Fibroblast of peridontal ligament (primary cell): ENCODE measurements around the gene GANC.
"Not testable (repeated sequence)": the region's sequence is repeated elsewhere in the genome, so short reads cannot be mapped to it uniquely, and the experiment has no call there.

Experiments used
- DNase-seq: peaks from one replicate; pipeline ENCODE4 v3.0.0-alpha.2; 2010; ENCODE audit errors: extremely low read depth

Gene GANC

DNA sequence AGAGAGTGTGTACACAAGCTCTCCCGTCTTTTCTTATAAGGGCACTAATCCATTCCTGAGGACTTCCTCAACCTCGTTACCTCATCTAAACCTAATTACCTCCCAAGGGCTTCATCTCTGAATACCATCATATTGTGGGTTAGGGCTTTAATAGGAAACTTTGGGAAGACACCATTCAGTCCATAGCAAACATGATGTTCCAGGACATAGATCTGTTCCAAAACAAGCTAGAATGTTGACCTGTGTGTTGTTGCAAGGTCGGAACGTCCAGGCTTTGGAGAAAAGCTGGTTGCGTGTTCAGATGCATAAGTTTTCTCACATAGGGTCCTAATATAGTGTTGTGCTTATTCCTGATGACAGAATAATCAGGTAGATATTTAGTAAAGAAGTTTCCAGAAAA is 9.9 kb downstream of the GANC start:
- DNase-seq: no peak

- DNase-seq: no peak
These were observed 10.7 kb downstream of the GANC start for GRCh38 chr15:42283671-42284070.

DNA sequence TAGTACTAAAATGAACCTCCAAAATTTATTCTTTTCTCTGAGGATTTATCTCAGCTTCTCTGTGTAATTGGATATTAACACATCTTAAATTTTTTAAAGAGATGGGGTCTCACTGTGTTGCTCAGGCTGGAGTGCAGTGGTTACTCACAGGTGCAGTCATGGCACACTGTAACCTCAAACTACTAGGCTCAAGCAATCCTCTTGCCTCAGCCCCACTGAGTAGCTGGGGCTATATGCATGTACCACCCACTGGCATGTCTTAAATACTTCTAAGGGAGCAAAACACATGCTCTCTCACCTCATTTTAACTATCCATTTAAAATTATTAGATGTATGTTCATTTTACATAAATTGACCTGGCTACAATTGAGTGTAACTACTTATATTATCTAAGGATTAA is 11.6 kb downstream of the GANC start:
- no peak for DNase-seq

GRCh38 chr15:42285034-42285433 is 12.0 kb downstream of the GANC start:
- peak; percentile 11 for DNase-seq

DNA sequence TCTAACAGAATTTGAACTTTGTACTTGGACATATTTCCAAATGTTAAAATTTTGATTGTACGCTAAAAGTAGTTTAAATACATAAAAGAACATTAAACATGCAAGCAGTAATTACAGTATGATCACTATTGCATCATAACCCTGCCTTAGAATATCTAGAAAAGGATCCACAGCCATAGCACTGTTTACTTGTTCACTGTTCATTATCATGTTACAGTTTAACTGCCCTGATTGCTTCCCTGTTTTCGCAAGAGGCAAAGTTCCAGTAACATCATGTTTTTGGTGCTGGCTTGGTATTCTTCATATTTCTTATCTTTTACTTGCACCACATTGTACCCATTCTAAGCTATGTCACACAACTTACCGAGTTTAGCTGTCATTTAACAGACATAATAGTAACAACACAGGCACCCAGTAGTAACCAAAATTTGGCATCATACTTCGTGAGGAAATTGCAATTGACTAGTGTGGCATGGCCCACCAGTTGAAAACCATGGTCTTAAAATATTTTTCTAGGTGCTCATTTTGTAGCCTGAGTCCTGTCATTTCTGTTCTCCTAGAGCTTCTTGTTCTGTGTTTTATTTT is 13.5 kb downstream of the GANC start:
- peak; percentile 83 for DNase-seq

DNA sequence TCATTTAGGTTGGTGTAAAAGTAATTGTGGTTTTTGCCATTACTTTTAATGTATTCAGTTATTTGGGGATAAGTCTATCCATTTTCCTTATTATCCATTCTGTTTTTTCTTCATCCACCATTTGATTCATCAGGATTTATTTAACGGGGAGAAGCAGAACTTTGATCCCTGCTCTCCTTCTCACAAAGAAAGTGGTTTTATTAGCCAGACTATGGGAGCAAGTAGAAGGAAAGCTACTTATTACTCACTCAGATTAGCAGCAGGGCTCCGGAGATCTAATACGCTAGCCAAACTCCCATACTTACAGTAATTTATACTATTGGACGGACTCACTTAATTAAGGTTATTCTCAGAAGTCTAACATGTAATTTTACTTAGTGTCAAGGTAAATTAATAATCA is 14.9 kb downstream of the GANC start:
- DNase-seq: no peak

DNA sequence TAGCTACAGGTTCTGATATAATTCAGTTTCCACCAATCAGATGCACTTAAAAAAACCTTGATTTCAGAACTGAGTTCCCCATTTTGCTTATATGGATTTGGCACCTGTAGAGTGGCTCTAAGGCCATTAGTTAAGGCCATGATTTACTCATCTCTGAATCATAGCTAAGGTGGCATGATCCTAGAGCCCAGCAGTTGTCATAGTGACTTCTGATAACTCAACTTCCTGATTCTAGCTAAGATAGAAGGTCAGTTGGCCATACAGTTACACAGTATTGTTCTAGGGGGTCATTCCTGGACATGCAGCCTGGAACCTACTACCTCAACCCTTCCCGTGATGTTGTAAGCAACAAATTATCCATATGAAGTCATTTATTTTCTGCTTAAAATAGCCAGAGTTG is 16.2 kb downstream of the GANC start:
- DNase-seq: no peak

DNA sequence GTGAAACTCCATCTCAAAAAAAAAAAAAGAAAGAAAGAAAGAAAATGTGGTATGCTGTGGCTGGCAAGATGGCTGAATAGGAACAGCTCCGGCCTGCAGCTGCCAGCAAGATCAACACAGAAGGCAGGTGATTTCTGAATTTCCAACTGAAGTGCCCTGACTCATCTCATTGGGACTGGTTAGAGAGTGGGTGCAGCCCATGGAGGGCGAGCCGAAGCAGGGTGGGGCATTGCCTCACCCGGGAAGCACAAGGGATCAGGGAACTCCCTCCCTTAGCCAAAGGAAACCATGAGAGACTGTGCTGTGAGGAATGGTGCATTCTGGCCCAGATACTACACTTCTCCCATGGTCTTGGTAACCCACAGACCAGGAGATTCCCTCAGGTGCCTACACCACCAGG is 28.0 kb downstream of the GANC start:
- DNase-seq: not testable (repeated sequence)

DNA sequence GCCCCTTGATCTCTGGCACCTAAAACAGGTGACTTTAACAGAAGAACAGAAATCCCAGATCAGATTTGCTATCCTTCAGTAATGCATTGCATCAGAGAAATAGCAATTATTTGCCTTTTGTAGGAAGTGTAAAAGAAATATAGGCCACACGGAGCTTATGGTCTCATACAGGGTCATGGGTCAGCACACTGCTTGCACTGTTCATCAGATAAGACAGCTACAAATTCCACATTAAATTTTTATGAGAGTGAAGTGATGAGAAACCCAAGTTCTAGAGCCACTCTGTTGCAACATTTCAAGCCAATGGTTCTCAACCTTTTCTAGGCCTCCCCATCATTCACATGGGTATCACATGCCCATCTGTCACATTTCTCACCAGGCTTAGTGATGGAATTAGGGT is 33.7 kb downstream of the GANC start:
- DNase-seq: no peak

GRCh38 chr15:42313463-42313862 is 40.5 kb downstream of the GANC start:
- no peak for DNase-seq

DNA sequence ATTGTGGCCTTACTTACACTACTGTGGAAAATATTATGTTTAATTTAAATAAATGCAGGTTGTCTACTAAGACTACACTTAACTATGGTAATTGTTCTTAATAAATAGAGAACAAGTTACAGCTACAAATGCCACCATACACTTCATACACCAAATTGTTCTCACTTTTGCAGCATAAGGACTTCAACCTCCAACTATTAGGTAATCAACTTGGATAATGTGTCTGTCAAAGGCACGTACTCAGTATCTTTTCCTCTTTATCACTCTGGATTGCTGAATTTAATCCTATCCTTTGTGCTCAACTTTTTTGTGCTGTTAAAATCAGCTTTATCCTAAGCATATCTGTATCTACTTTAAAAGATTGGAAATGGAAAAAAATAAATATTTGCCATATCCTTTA is 41.8 kb downstream of the GANC start:
- no peak for DNase-seq

GRCh38 chr15:42315521-42315920 is 42.5 kb downstream of the GANC start:
- DNase-seq: peak; percentile 20

DNA sequence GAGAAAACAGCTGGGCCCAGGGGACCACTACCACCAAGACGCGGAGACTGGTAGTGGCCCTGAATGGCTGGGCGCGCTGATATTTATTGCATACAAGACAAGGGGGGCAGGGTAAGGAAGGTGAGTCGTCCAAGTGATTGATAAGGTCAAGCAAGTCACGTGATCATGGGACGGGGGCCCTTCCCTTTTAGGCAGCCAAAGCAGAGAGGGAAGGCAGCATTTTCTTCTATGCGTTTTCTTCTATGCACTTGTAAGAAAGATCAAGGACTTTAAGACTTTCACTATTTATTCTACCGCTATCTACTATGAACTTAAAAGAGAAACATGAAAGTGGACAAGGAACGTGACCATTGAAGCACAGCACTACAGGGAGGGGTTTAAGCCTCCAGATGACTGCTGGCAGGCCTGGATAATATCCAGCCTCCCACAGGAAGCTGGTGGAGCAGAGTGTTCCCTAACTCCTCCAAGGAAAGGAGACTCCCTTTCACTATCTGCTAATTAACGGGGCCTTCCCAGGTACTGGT is 43.3 kb downstream of the GANC start:
- not testable (repeated sequence) for DNase-seq

- DNase-seq: no peak
These were observed 46.2 kb downstream of the GANC start for GRCh38 chr15:42319206-42319605.

DNA sequence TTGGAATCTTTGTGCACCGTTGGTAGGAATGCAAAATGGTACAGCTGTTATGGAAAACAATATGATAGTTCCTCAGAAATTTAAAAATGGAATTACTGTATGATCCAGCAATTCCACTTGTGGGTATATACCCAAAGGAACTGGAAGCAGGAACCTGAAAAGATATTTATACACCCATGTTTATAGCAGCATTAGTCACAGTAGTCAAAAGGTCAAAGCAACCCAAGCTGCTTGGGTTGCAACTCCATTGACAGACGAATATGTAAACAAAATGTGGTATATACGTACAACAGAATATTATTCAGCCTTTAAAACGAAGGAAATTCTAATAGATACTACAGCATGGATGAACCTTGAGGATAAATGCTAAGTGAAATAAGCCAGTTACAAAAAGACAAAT is 51.3 kb downstream of the GANC start:
- peak; percentile 47 for DNase-seq

DNA sequence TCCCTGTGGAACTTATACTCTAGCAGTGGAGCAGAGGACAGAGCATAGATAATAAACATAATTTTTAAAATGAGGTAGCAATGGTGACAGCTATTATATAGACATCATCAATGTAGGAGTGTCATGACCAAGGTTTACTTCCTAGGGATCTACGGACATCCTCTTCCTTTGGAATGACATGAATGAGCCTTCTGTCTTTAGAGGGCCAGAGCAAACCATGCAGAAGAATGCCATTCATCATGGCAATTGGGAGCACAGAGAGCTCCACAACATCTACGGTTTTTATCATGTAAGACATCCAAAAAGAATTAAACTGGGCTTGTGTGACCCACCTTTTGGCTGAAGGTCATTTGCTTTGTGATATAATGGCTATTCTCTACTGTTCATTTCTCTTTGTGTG is 56.2 kb downstream of the GANC start:
- no peak for DNase-seq

DNA sequence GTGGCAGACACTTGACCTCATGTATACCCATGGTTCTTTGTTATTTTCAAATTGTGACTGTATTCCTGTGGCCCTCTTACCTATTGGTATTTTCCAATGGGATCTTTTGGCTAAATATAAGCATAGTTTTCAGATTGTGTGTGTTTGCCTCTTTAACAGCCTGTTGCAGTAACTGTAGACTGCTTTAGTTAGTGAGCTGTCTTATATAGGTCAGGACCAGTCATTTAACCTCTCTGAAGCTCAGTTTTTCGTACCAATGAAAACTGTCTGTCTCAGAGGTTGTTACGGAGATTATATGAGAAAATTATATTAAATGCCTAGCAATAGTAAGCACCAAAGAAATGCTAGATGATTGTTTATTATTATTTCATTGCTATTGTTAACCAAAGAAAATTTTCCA is 57.0 kb downstream of the GANC start:
- DNase-seq: no peak

- no peak for DNase-seq
These were observed 58.2 kb downstream of the GANC start for GRCh38 chr15:42331235-42331634.

DNA sequence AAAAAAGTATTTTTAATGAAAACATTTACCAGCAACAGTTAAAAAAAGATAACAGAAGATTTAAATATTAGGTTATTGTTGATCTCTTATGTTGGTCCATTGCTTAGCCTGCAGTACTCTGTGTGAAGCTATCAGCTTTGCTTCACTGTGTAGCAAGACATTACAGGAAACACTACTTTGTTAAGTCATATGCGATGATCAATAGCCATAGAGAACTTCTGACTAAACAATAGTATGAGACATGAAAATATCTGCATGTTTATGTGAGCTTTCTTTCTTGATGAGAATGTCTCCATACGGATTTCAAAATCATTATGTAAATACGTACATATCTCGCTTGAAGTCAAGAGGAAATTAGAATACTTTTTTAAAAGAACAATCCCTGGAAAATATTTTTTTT is 59.3 kb downstream of the GANC start:
- peak; percentile 55 for DNase-seq

- DNase-seq: no peak
These were observed 62.1 kb downstream of the GANC start for GRCh38 chr15:42335074-42335473.

DNA sequence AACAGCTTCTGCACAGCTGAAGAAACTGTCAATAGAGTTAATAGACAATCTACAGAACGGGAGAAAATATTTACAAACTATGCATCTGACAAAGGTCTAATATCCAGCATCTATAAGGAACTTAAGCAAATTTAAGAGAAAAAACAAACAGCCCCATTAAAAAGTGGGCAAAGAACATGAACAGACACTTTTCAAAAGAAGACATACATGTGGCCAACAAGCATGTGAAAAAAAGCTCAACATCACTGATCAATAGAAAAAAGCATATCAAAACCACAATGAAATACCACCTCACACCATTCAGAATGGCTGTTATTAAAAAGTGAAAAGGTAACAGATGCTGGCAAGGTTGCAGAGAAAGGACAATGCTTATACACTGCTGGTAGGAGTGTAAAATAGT is 63.6 kb downstream of the GANC start:
- DNase-seq: not testable (repeated sequence)

DNA sequence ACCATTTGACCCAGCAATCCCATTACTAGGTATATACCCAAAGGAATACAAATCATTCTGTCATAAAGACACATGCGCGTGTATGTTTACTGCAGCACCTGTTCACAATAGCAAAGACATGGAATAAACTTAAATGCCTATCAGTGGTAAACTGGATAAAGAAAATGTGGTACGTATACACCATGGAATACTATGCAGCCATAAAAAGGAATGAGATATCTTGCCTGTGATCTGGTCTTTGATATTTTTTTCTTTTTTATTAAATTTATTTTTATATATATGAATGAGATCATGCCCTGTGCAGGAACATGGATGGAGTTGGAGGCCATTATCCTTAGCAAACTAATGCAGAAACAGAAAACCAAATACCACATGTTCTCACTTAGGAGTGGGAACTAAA is 64.1 kb downstream of the GANC start:
- not testable (repeated sequence) for DNase-seq

DNA sequence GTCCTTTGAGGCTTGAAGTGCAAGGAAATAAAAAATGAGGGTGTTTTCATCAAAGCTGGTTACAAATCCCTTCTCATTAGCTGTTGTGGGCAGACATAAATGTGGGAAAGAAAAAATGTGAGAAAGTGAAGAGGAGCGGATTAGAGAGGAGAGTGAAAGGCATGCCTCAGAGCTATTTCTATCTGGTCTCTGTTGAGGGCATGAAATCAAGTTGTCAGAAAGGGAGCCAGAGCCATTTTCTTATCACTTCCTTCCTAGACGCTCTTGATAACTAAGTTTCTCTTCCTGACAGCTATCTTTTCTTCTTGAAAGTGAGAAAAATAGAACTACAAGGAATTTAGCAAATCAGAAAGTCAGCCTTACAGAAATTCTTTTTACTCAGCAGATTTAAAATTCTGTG is 65.5 kb downstream of the GANC start:
- DNase-seq: no peak

DNA sequence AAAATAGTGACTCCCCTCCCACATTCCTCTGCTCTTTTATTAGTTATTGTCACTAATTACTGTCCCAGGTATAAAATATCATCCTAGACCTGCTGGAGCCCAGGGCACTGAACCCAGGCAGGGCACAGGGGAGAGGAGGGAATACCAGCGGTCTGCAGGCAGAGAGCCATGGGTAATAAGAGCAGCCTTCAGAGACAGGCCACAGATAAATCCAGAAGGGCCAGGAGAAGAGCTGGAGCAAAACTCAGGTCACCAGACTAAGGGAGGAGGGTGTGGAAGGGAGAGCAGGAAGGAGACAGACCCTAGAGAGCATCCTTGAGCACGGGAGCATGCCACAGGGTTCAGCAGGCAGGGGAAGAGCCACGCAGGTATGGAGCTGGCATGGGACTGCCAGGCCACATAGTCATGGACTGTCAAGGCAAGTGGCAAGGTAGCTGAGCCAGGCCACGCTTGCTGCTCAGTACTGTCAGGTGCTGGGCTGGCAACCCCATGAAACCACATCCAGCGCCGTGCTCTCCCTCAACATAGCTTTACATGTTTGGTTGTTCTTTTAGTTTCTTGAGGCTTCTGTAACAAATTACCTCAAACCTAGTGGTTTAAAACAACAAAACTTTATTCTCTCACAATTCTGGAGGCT is 70.7 kb downstream of the GANC start:
- DNase-seq: no peak
